Right ventricle myocardium superior (tissue), 1 donor: Measurements from ENCODE around the gene WFDC12. TPM values are rescaled to one million over a fixed set of nuclear protein-coding genes. Genes with fewer than 3 reads are reported as not detected.

Source experiments
- total RNA-seq: library from RNA; stranded (reverse); fragmentation: NEBNext Ultra II Directional; extraction: Animal tissue kit (Norgen Biotek cat#: 25700); gene quantifications from one replicate; pipeline ENCODE4 v1.2.1, GENCODE V29; 2021
- donor health status: DM: no; HTN: yes; CAD: no; lungs with severe emphysema.

WFDC12 gene
- total RNA-seq, 1 donor from 2014 or later: not detected

Other genes starting within 250 kb of the WFDC12 start
- 96.3 TPM for gene YWHAB, start 238.8 kb downstream of the WFDC12 start, total RNA-seq
- gene PABPC1L, start 214.4 kb downstream of the WFDC12 start, total RNA-seq: 2.7 TPM
- gene TOMM34, start 164.1 kb downstream of the WFDC12 start, total RNA-seq: 9.3 TPM
- gene STK4, start 158.0 kb downstream of the WFDC12 start, total RNA-seq: 8.9 TPM
- not detected for gene KCNS1, start 23.3 kb downstream of the WFDC12 start, total RNA-seq
- not detected for gene WFDC5, start 9.3 kb downstream of the WFDC12 start, total RNA-seq
- gene PI3, start 50.4 kb upstream of the WFDC12 start, total RNA-seq: not detected
- gene SEMG1, start 82.6 kb upstream of the WFDC12 start, total RNA-seq: not detected
- gene SEMG2, start 96.9 kb upstream of the WFDC12 start, total RNA-seq: not detected
- gene SLPI, start 130.1 kb upstream of the WFDC12 start, total RNA-seq: 1.2 TPM
- not detected for gene RBPJL, start 182.4 kb upstream of the WFDC12 start, total RNA-seq
- gene MATN4, start 183.8 kb upstream of the WFDC12 start, total RNA-seq: not detected
- 80.7 TPM for gene SDC4, start 224.0 kb upstream of the WFDC12 start, total RNA-seq
- gene SYS1, start 238.7 kb upstream of the WFDC12 start, total RNA-seq: 25.3 TPM